SHP77 (cell line): ENCODE measurements around the gene GPR108.
"Not testable (repeated sequence)": the region's sequence is repeated elsewhere in the genome, so short reads cannot be mapped to it uniquely, and the experiment has no call there.

ENCODE experiments used
- DNase-seq, 2 experiments: peaks; one replicate each; lab custom pipeline; 2025; lab: John Stamatoyannopoulos, UW

Gene GPR108

DNA sequence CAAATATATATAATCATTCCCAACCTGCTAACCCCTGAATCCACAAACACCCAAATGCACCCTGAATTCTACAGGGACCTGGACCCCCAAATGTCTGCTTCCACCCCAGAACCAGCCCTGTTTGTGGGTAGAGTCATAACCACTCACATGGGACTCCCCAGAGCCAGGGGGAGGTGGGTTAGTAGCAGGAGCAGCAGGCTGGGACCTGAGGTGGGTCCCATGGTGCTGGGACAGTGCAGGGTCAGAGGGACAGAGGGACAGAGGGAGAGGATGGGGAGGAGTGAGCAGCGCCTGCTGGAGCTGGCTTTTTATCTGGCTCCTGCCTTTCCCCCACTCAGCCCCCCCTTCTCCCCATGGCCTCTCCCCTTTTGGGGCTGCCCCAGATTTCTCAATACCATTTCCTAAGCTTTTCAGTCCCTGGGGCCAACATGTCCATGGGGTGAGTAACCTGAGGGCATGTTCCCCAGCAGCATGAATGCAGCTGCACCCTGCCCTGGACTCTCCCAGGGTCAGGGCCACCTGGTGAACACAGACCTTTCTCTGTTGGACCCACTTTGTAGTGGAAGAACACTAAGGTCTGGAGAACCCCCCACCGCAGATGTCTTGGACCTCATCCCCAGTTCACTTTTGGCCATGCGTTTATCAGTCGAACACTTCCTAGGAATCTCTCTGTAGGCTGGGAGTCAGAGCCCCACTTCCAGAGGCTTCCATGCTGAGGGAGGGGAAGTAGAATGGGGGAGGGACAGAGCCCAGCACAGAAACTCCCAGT lies 16.8 kb downstream of the GPR108 start, which contains the start of gene C3:
C3 (minus strand) TSS at position 282 of the 769 bp plus-strand sequence; CDS start at position 221, 61 bp downstream.
- no peak for DNase-seq

DNA sequence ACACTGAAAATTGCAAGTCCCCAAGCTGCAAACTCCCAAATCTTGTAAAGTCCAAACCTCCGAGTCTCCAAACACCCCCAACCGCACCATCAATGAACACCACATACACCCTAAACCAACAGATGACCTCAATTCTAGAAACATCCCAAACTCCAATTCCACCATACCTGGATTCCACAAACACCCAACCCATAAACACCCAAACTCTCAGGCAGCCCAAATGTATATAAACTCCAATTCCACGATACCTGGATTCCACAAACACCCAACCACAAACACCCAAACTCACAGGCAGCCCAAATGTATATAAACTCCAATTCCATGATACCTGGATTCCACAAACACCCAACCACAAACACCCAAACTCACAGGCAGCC lies 17.4 kb downstream of the GPR108 start:
- no peak for DNase-seq

DNA sequence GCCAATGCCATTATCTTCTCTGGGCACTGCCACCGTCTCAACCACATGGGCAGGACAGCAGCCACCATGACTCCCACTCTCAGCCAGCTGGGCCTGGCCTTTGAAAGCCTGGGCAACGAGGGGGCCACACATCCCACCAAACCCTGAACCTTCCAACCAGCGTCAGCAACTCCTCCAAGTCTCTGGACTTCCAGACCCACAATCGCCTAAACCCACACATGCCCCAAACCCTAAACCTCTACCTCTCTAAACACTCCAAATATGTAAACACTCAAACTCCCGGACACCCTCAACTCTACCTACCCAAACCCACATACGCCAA lies 17.9 kb downstream of the GPR108 start:
- no peak for DNase-seq

DNA sequence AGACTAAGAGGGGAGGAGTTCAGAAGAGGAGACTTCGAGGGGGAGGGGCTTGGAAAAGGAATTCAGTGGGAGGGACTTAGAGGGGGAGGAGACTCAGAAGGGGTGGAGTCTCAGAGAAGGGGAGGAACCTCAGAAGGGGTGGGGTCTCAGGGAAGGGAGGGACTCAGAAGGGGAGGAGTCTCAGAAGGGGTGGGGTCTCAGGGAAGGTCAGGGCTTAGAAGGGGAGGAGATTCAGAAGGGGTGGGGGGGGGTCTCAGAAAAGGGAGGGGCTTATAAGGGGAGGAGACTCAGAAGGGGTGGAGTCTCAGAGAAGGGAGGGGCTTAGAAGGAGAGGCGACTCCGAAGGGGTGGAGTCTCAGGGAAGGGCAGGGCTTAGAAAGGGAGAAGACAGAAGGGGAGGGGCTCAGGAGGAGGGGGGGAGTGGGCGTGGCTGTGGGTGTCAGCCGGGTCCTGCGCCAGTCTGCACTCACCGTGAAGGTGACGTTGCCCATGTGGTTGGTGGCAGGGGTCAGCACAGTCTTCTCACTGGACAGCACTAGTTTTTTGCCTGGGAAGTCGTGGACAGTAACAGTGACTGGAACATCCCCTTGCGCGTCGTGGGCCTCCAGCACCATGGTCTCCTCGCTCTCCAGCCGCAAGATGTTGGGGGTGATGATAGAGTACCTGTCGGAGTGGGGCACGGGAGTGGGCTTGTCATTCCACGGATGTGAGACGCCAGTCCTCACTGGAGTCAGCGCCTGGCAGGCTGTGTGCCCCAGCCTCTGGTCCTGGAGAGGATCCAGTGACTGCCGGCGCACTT lies 18.4 kb downstream of the GPR108 start:
- DNase-seq, result no peak

DNA sequence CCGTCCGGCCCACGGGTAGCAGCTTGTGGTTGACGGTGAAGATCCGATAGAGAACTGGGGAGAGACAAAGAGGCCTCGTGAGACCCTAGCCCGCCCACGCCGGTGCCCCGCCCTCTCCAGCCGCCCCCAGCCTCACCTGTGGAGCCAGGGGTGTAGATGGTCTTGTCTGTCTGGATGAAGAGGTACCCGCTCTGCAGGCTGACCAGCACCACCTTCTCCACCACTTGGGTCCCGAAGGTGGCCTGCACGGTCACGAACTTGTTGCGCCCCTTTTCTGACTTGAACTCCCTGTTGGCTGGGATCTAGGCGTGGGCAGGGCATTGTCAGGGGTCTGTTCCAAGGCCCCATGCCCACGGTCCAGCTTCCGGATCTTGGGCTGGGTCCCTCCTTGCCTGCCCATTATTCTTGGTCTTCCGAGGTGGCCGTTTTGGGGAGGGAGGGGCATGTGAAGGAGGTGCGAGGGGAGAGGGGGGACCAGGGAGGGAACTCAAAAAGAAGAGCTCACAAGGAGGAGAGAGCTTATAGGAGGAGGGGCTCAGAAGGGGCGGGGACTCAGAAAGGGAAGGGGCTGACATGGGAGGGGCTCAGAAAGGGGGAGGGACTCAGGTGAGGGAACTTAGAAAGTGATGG lies 19.2 kb downstream of the GPR108 start:
- DNase-seq, result no peak

DNA sequence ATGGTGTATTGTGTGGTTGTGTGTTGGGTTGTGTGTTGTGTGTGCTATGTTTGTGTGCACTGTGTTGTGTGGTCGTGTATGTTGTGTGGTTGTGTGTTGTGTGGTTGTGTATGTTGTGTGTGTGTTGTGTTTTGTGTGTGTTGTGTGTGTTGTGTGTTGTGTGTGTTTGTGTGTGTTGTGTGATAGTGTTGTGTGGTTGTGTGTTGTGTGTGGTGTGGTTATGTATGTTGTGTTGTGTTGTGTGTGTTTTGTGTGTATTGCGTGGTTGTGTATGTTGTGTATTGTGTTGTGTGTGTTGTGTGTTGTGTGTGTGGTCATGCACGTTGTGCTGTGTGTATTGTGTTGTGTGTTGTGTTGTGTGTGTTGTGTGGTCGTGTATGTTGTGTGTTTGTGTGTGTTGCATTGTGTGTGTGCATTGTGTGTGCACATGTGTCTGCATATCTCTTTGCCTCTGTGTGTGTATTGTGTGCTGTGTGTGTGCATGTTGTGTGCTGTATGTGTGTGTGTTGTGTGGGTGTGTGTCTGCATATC lies 19.9 kb downstream of the GPR108 start:
- DNase-seq, result no peak

DNA sequence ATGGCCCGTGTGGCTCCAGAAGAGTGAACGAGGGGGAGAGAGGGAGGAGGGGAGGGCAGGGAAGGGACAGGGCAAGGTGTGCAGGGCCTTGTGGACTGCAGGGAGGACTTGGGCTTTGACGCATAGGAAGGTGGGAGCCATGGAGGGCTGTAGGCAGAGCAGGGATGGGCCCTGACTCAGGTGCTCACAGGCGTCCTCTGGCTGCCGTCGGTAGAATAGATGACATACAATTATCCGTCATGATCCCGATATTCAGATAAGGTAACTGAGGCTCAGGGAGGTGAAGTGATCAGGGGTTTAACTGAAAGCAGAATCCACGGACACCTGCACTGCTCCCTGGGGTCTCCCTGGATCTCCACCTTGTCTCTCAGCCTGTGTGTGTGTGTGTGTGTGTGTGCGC lies 20.3 kb downstream of the GPR108 start:
- DNase-seq, result no peak

DNA sequence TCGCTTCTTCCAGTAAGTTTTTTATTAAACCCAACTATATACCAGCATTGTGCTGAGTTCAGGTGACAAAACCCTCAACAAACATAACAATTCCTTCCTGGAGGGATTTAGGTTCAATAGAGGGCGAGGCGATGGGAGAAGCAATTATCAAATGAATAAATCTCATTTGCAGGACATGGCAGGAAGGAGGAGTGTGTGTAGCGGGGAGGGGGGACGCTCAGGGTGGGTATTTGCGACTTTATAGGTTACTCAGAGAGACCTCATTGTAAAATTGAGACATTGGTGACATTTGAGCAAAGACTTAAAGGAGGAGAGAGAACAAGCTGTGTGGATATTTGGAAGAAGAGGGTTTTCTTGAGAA lies 20.8 kb downstream of the GPR108 start:
- no peak for DNase-seq

DNA sequence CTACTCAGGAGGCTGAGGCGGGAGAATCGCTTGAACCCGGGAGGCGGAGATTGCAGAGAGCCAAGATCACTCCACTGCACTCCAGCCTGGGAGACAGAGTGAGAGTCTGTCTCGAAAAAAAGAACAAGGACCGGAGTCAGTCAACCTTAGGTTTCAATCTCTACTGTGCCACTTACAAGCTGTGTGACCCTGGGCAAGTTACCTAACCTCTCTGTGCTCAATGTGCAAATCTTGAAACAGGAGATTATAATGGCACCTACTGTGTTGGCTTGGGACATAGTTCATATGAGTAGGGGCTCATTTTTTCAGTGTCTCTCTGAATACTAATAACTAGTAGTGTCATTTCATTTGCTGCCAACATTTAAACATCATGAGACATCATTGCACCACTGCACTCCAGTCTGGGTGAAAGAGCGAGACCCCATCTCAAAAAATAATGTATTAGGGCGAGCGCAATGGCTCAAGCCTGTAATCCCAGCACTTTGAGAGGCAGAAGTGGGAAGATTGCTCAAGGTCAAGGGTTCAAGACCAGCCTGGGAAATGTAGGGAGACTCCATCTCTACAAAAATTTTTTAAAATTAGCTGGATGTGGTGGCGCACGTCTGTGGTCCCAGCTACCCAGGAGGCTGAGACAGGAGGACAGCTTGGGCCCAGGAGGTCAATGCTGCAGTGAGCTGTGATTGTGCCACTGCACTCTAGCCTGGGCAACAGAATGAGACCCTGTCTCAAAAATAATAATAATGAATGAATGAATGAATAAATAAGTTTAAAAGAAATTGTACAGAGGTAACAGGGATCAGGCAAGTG lies 22.4 kb downstream of the GPR108 start:
- no peak for DNase-seq

DNA sequence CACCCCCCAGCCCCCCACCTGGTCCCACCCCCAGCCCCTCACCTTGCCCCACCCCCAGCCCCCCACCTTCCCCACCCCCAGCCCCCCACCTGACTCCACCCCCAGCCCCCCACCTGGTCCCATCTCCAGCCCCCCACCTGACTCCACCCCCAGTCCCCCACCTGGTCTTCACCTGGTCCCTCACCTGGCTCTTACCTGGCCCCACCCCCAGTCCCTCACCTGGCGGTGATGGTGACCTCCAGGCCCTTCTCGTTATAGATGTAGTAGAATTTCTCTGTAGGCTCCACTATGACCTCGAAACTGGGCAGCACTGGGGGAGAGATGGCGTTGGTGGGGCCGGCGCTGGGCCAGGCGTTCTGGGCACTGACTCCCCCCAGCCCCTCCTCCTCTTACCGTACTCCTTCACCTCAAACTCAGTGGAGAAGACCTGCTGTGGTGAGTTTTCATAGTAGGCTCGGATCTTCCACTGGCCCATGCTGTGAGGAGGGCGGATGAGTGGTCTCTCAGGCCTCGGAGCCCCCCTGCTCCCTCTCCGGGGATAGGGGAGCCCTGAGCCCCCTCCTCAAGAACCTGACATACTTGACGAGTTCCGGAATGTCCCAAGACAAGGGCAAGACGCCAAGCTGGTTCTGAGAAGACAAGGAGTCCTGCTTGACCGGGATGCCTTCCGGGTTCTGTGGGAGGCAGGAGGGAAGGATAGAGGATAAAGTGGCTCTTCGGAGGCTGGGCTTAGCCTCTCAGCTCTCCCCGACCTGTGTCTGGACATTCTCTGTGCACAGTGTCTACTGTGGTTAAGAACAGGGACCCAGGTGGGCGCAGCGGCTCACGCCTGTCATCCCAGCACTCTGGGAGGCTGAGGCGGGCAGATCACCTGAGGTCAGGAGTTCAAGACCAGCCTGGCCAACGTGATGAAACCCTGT lies 23.3 kb downstream of the GPR108 start:
- no peak for DNase-seq

DNA sequence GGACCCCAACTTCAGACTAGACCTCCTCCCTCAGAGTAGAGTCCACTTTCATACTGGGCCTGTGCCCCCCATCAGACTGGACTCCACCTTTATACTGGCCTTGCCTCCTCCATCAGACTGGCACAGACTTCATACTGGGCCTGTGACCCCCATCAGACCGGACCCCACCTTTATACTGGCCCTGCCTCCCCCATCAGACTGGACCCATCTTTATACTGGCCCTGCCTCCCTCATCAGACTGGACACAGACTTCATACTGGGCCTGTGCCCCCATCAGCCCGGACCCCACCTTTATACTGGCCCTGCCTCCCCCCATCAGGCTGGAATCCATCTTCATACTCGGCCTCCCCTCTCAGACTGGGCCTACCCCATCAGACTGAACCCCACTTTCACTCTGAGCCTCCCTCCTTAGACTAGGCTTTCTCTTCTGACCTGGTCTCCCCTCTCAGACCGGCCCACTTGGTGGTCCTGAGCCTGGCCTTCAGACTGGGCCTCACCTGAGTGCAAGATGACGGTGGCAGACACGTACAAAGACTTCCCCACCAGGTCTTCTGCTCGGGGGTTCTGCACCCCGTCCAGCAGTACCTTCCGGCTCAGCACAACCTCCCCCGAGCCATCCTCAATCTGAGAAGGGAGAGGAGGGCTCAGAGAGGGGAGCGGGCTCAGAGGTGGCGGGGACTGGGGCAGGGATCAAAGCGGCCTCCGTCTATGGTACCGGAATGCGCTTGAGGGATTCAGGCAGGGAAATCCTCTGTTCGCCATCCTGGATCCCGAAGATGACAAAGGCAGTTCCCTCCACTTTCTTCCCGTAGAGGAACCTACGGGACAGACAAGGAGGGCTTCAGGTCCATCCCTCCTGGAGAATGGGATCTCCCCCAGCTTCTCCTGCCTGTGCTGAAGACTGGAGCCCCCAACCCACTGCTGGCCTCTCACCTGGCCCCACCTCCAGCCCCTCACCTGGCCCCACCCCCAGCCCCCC lies 24.4 kb downstream of the GPR108 start:
- no peak for DNase-seq

DNA sequence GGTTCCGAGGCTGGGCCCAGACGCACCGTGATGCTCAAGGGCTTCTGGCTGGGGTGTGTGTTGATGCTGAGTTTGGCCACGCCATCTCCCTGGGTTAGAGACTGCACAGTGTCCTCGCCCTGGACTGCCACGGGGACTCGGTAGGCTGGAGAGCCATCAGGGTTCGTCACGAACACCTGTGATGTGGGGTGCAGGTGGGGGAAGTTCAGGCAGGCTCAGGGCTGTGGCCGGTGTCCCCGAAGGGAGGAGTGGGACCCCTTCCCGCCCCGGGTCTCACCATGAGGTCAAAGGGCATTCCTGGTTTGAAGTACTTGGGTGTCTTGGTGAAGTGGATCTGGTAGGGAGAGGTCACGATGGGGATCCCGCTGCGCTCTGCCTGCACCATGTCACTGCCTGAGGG lies 25.1 kb downstream of the GPR108 start:
- no peak for DNase-seq

DNA sequence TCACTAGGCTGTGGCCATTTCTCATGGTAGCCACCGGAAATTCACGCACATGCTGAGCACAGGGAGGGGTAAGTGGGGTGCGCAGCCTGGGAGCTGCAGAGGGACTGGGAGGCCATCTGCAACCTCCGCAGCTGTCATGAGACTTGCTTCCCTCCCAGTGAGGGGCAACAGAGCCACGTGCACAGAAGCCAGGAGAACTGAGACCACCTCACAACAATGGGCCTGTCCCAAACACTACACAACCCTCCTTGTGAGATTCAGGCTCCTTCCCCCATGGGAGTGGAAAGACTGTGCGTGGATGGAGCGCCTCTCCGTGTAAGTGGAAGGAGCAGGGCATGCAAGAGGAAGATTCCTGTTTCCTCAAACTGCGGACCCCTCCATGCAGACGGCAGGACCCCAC lies 25.8 kb downstream of the GPR108 start:
- no peak for DNase-seq

DNA sequence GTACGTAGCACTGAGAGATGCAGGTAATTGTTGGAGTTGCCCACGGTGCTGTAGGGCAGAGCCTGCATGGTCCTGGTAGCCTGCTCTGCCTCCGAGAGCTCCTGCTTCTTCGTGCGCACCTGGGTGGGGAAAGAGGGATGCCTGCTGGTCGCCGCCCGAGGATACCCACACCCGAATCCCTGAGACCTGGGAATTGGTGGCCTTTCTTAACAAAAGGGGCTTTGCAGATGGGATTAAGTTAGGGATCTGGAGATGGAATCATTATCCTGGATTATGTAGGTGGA lies 26.4 kb downstream of the GPR108 start:
- DNase-seq, result no peak

DNA sequence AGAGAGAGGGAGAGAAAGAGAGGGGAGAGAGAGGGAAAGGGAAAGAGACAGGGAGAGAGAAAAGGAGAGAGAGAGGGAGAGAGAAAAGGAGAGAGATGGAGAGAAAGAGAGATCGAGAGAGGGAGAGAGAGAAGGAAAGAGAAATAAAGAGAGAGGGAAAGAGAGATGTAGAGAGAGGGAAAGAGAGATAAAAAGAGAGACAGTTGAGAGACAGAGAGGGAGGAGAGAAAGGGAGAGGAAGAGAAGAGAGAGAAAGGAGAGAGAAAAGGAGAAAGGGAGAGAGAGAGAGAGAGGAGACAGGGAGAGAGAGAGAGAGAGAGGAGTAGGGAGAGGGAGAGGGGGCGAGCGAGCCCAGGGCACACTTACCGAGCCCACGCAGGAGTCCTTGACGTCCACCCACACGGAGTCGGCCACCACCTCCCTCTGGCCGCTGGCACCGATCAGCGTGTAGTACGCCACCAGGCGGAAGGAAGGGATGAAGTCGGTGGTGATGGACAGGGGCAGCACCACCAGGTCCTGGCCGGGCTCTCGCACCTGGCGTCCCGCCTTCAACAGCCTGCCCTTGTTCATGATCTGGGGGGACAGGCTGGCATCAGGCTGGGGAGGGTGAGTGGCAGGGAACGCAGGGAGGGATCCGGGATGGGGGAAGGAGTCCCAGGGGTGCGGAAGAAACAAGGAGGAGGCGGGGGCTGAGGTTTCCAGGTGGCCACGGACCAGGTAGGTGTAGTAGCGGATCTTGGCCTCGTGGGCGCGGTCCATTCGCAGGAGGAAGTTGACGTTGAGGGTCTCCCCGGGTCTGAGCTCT lies 26.9 kb downstream of the GPR108 start:
- DNase-seq, result no peak

DNA sequence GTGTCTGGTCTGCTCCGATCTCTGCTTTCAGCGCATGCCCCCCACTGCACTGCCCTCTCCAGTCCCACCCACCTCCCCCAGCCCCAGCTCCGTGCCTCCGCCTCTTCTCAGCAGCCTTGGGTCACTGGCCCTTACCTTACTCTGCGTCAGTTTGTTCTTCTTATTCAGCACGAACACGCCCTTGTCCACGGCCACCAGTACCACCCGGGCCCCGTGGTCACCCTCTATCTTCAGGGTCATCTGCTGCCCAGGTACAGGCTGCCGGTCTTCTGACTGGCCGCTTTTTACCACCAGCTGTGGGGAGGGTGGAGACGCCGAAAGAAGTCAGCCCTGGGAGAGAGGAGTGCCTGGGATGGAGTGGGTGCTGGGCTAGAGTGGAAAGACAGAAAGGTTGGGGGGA lies 27.8 kb downstream of the GPR108 start:
- no peak for DNase-seq

DNA sequence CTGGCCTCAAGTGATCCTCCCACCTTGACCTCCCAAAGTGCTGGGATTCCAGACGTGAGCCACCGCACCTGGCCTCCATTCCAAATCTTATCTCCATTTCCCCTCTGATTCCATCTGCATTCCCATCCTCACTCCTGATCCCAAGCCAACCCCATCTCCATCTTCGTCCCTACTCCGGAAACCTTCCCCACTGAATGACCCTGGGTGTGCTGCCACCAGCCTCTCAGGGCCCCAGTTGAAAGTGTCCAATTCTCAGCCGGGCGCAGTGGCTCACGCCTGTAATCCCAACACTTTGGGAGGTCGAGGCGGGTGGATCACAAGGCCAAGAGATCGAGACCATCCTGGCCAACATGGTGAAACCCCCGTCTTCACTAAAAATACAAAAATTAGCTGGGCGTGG lies 28.5 kb downstream of the GPR108 start:
- not testable (repeated sequence) for DNase-seq

DNA sequence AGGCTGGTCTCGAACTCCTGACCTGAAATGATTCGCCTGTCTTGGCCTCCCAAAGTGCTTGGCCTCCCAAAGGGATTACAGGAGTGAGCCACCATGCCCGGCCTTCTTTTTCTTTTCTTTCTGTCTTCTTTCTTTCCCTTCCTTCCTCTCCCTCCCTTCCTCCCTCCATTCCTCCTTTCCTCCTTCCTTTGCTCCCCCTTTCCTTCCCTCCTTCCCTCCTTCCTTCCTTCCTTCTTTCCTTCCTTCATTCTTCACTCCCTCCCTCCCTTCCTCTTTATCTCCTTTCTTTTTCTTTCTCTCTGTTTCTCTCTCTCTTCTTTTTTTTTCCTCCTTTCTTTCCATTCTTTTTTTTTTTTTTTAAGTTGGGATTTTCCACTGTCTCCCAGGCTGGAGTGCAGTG lies 29.0 kb downstream of the GPR108 start:
- no peak for DNase-seq

DNA sequence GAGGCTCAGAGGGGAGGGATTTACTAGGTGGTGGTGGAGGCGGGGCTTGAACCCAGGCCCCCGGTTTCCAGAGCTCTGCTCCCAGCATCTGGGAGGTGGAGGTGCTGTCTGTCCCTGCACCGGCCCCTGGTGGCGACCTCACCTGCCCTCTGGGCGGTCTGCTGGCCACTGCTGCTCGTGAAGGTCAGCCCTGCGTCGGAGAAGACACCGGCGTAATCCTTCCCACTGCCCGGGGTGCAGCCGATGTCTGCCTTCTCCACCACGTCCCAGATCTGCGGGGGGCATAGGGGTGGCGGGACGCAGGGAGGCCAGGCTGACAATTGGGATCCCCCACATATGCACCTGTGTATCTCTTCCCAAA lies 29.7 kb downstream of the GPR108 start:
- DNase-seq, result no peak
